Spleen (tissue), 11 donors: ENCODE measurements around the gene SH3BP4. TPM values are rescaled to one million over a fixed set of nuclear protein-coding genes. Genes with fewer than 3 reads are reported as not detected.

Experiments
- DNase-seq: peaks from one replicate; pipeline ENCODE4 v3.0.0-alpha.2; 2020
- H3K27ac ChIP-seq, 8 donors: fragments of 200-600 bp; sonication (generic) in 7 of 8; 1 replicate in 4 of 8; 2 replicates in 4 of 8; pipeline versions ENCODE4 v1.5.0 to v1.8.0; 2016 to 2021; ENCODE audit warnings: inconsistent platforms in 4 of 8, mild to moderate bottlenecking in 4 of 8, moderate library complexity in 1 of 8
- H3K27me3 ChIP-seq, 7 donors: fragments of 200-600 bp; sonication (generic) in 6 of 7; replicated peaks in 1 of 7; 1 replicate in 4 of 7; 2 replicates in 3 of 7; pipeline versions ENCODE4 v1.5.0 to v1.8.0; 2016 to 2021; ENCODE audit warnings: inconsistent platforms in 3 of 7, mild to moderate bottlenecking in 1 of 7
- H3K36me3 ChIP-seq, 6 donors: fragments of 200-600 bp; sonication (generic) in 5 of 6; 1 replicate in 4 of 6; 2 replicates in 2 of 6; pipeline versions ENCODE4 v1.5.0 to v1.8.0; 2016 to 2021; ENCODE audit warnings: inconsistent platforms in 2 of 6
- H3K4me1 ChIP-seq, 6 donors: fragments of 200-600 bp; sonication (generic) in 5 of 6; 1 replicate in 3 of 6; 2 replicates in 3 of 6; pipeline versions ENCODE4 v1.5.0 to v1.8.0; 2016 to 2021; ENCODE audit warnings: inconsistent platforms in 3 of 6
- H3K4me3 ChIP-seq, 8 donors: fragments of 200-600 bp; sonication (generic) in 7 of 8; 1 replicate in 4 of 8; 2 replicates in 4 of 8; pipeline versions ENCODE4 v1.5.0 to v1.8.0; 2016 to 2021; ENCODE audit warnings: inconsistent platforms in 4 of 8, mild to moderate bottlenecking in 4 of 8, moderate library complexity in 2 of 8
- H3K9me3 ChIP-seq, 8 donors: fragments of 200-600 bp; sonication (generic) in 7 of 8; 1 replicate in 4 of 8; 2 replicates in 4 of 8; pipeline versions ENCODE4 v1.5.0 to v1.8.0; 2016 to 2021; ENCODE audit warnings: inconsistent platforms in 4 of 8
- CTCF ChIP-seq, 11 experiments: fragments of 200-600 bp in 7 of 11; fragments of 450-650 bp in 4 of 11; sonication (generic) in 4 of 11; IDR thresholded peaks in 8 of 11; conservative IDR thresholded peaks in 3 of 11; 1 replicate in 7 of 11; 2 replicates in 4 of 11; pipeline versions ENCODE4 v1.4.0 to v1.8.0; 2016 to 2021; ENCODE audit warnings: antibody characterized with exemption in 11 of 11, inconsistent platforms in 4 of 11, mild to moderate bottlenecking in 1 of 11
- POLR2A ChIP-seq, 3 donors: fragments of 450-650 bp; IDR thresholded peaks; one replicate each; pipeline ENCODE4 v1.5.1; 2017; ENCODE audit warnings: antibody characterized with exemption in 3 of 3, mild to moderate bottlenecking in 1 of 3
- POLR2AphosphoS5 ChIP-seq, 3 donors: sonication (generic); formaldehyde crosslinking; IDR thresholded peaks; one replicate each; pipeline ENCODE4 v1.5.1; 2017; ENCODE audit warnings: antibody characterized with exemption in 3 of 3
- WGBS, 5 donors: extraction: QIAGEN DNeasy Blood & Tissue Kit in 3 of 5; methylation state at CpG; one replicate each; pipeline versions ENCODE4 v1.1.5 to v1.1.7; 2013 to 2018; 5-methylcytosine and 5-hydroxymethylcytosine counted together
- intact Hi-C: fragments of 100-400 bp; cut with DNase I; formaldehyde crosslinking; loops from one replicate; pipeline ENCODE4 v1.15.0; 2023; ENCODE audit warnings: low total_unique reads
- polyA plus RNA-seq, 3 donors: library from polyadenylated mRNA; stranded (reverse); fragments of 200-250 nt; gene quantifications; one replicate each; pipeline ENCODE4 v1.2.1, GENCODE V29; 2013
- total RNA-seq, 7 donors: library from RNA; depleted of rRNA in 3 of 7; stranded (reverse); fragments of >200 nt in 3 of 7; fragmentation: NEBNext Ultra II Directional in 4 of 7; extraction: Animal tissue kit (Norgen Biotek cat#: 25700) in 4 of 7; gene quantifications; one replicate each; pipeline versions ENCODE4 v1.1.0 to v1.2.1, GENCODE V29; 2016 to 2021
- donor health status: healthy with polysubstance abuse.
- donor health status: DM: no; HTN: no; CAD: no; lungs with moderate emphysema.
- donor health status: DM: no; HTN: no; CAD: no.
- donor health status: Bipolar disorder and iron deficiency.
- donor health status: healthy.
- donor health status: DM: no; HTN: no; CAD: no.
- donor health status: DM: yes; HTN: yes; CAD: no.

Gene SH3BP4
- total and polyA plus RNA-seq, 10 donors, result 2.3 to 21.0 (median 12.4) TPM

DNA sequence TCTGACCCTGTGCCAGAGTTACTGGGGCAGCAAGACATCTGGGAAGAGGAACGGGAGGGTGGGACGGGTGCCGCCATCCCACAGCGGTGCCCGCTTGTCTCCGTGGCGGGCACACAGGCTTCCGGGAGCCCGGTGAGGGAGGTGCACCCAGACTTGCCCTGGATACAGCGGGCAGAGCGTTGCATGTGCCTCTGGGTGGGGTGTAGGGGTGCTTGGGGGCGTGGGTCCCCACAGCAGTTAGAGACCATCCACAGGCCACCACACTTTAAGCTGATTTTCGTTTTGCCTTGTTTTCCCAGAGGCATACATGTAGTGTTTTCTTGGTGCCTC, 45.1 kb downstream of the SH3BP4 start:
- TF ChIP-seq POLR2A (IDR thresholded peaks at IDR 0.05), result no peak
- no peak for TF ChIP-seq POLR2AphosphoS5 (IDR thresholded peaks at IDR 0.05)
- TF ChIP-seq CTCF (IDR thresholded peaks at IDR 0.05 in 8 of 11, conservative IDR thresholded peaks at IDR 0.05 in 3 of 11), result no peak
- DNase-seq, result no peak

DNA sequence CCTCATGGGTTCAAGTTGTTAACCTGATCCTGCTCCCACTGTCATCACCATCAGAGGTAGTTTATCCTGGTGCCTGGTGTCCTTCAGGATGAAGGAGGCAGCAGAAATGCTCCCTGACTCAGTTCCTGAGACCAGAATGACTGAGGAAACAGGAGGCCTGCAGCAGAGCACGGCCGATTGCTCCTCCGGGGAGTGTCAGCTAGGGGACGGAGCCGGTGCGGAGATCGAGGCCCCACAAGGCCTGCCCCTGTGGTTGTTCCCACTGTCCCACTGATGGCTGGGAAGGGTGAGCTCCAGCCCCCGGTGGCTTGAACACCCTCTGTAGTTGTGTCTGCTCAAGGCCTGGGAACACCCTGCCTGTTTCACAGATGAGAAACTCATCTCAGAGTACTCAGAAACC, 45.6 kb downstream of the SH3BP4 start:
- no peak overlapping the region for H3K27ac ChIP-seq
- H3K9me3 ChIP-seq, result no peaks in the 10 kb centered on the region
- H3K36me3 ChIP-seq, result no peaks in the 10 kb centered on the region
- WGBS, 5 donors, result 86 to 98% (median 97%) methylated on average over 6 to 8 of the region's 8 CpGs
- no peak overlapping the region for H3K4me3 ChIP-seq
- TF ChIP-seq POLR2A (IDR thresholded peaks at IDR 0.05) (no peak), CTCF (IDR thresholded peaks at IDR 0.05 in 8 of 11, conservative IDR thresholded peaks at IDR 0.05 in 3 of 11) (no peak), POLR2AphosphoS5 (IDR thresholded peaks at IDR 0.05) (no peak)
- DNase-seq, result no peak
- peaks cover 0 to 11% (median 0%) of the 10 kb centered on the region in 7 donors for H3K27me3 ChIP-seq
- H3K4me1 ChIP-seq, result peaks cover 0 to 32% (median 17%) of the 10 kb centered on the region in 6 donors
- intact Hi-C loops, result no loop called here

More for the DNA sequence above, 45.1 kb downstream of the SH3BP4 start:
- H3K9me3 ChIP-seq, result no peaks in the 10 kb centered on the region
- H3K36me3 ChIP-seq, result no peaks in the 10 kb centered on the region
- H3K27me3 ChIP-seq, result peaks cover 0 to 11% (median 0%) of the 10 kb centered on the region in 7 donors
- WGBS, 5 donors, result 57 to 93% (median 90%) methylated on average over 1 to 13 of the region's 13 CpGs
- H3K4me3 ChIP-seq, result no peak overlapping the region
- intact Hi-C loops, result no loop called here
- H3K27ac ChIP-seq, result no peak overlapping the region
- peaks cover 0 to 35% (median 17%) of the 10 kb centered on the region in 6 donors for H3K4me1 ChIP-seq

DNA sequence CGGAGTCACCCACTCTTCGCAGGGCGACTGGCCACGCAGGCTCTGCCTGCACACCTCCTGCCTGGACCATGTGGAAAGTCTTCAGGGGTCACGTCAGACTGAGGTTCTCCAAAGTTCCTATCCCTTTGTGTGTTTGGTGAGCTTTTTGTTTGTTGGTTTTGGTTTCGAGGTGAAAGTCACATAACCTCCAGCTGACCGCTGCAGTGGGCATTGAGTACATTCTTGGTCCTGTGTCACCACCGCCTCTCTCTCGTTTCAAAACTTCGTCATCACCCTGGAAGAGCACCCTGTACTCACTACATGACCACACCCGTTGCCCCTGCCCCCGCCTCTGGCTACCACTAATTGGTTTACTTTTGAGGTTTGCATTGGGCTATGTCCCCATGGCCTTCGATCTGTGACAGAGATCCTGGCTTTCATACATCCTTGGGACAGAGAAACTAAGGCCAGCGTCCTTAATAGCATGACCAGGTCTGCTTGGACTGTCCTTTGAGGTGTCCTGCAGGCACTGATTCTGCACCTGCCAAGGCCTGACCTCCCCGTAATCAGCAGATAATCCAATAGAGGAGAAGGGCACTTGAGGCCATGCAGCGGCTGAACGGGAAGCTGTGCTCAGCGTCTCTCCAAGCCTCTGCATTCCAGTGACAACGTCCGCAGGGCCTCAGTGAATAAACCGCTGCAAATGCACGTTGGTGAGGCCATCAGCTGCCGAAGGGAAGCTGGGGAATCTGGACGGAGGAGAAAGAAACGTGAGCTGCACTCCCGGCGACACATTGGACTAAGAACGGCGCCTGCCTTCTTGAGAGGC, 46.8 kb downstream of the SH3BP4 start:
- no peak overlapping the region for H3K4me3 ChIP-seq
- H3K36me3 ChIP-seq, result no peaks in the 10 kb centered on the region
- no peak for DNase-seq
- no peak for TF ChIP-seq CTCF (IDR thresholded peaks at IDR 0.05 in 8 of 11, conservative IDR thresholded peaks at IDR 0.05 in 3 of 11)
- no peak for TF ChIP-seq POLR2AphosphoS5 (IDR thresholded peaks at IDR 0.05)
- no peak for TF ChIP-seq POLR2A (IDR thresholded peaks at IDR 0.05)
- H3K27ac ChIP-seq, result no peak overlapping the region
- H3K9me3 ChIP-seq, result no peaks in the 10 kb centered on the region
- peaks cover 0 to 19% (median 10%) of the 10 kb centered on the region in 6 donors for H3K4me1 ChIP-seq
- intact Hi-C loops, result no loop called here
- 81 to 91% (median 88%) methylated on average over 26 to 29 of the region's 29 CpGs for WGBS, 5 donors
- peaks cover 0 to 11% (median 0%) of the 10 kb centered on the region in 7 donors for H3K27me3 ChIP-seq

DNA sequence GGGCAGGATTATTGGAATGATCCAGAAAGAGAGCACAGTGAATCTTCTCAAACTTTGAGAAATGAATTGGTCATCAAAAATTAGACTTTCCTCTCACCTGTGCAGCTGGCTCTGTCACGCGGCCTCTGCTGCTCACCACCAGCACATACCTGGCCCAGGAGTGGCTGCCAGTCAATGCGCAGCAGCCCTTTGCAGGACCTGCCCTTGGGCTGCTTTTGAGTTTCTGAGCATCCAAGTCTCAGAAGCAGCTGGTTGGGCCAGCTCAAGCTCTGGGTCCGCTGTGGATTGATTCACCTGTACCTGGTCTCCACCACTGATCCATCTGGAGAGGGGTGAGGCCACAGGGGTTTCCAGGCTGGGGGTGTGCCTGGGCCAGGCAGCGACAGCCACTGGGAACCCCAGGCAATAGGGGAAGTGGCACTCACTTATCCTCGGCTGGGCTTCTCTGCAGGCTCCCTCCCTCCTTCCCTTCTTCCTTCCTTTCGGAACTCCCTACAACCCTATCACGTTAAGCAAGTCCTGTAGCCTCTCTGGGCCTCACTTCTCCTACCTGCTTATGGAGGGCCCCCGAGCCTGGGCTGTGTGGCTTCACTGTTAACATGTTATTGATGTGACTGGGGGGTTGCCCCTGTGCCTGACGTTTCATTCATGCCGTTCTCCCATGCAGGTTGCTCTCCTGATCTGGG, 48.1 kb downstream of the SH3BP4 start:
- H3K4me3 ChIP-seq, result no peak overlapping the region
- intact Hi-C loops, result no loop called here
- no peaks in the 10 kb centered on the region for H3K9me3 ChIP-seq
- H3K36me3 ChIP-seq, result no peaks in the 10 kb centered on the region
- no peak for DNase-seq
- H3K27me3 ChIP-seq, result peaks cover 0 to 3% (median 0%) of the 10 kb centered on the region in 7 donors
- TF ChIP-seq POLR2A (IDR thresholded peaks at IDR 0.05) (no peak), CTCF (IDR thresholded peaks at IDR 0.05 in 8 of 11, conservative IDR thresholded peaks at IDR 0.05 in 3 of 11) (no peak), POLR2AphosphoS5 (IDR thresholded peaks at IDR 0.05) (no peak)
- 47 to 73% (median 54%) methylated on average over 10 to 11 of the region's 11 CpGs for WGBS, 5 donors
- H3K4me1 ChIP-seq, result peaks cover 0 to 7% (median 1%) of the 10 kb centered on the region in 6 donors
- H3K27ac ChIP-seq, result no peak overlapping the region
